ENCODE data around the gene MDGA2.

DNA sequence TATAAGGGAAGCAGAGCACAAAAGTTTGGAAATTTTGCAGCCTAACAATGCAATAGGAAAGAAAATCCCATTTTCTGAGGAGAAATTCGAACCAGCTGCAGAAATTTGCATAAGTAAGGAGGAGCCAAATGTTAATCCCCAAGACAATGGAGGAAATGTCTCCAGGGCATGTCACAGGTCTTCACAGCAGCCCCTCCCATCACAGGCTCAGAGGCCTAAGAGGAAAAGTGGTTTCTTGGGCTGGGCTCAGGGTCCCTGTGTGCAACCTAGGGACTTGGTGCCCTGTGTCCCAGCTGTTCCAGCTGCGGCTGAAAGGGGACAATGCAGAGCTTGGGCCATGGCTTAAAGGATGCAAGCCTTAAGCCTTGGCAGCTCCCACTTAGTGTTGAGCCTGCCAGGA lies 190.0 kb downstream of the MDGA2 start:
- TF ChIP-seq, protein P1, sequence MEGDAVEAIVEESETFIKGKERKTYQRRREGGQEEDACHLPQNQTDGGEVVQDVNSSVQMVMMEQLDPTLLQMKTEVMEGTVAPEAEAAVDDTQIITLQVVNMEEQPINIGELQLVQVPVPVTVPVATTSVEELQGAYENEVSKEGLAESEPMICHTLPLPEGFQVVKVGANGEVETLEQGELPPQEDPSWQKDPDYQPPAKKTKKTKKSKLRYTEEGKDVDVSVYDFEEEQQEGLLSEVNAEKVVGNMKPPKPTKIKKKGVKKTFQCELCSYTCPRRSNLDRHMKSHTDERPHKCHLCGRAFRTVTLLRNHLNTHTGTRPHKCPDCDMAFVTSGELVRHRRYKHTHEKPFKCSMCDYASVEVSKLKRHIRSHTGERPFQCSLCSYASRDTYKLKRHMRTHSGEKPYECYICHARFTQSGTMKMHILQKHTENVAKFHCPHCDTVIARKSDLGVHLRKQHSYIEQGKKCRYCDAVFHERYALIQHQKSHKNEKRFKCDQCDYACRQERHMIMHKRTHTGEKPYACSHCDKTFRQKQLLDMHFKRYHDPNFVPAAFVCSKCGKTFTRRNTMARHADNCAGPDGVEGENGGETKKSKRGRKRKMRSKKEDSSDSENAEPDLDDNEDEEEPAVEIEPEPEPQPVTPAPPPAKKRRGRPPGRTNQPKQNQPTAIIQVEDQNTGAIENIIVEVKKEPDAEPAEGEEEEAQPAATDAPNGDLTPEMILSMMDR (IDR thresholded peaks at IDR 0.05; ENCODE audit: borderline replicate concordance, extremely low read depth, low read length, poor library complexity, severe bottlenecking), result no peak
- no peak for TF ChIP-seq EZH2 (IDR thresholded peaks at IDR 0.05; ENCODE audit: borderline replicate concordance, low read depth, low read length, severe bottlenecking)
